Heart right ventricle (tissue), 16 donors: ENCODE data around the gene DOCK10. TPM values are rescaled to one million over a fixed set of nuclear protein-coding genes. Genes with fewer than 3 reads are reported as not detected.

Experiments
- ATAC-seq, 8 donors: fragments of 200-7000 bp; cut with Tn5 transposase; one replicate each; pipeline ENCODE4 v1.9.1; 2020; ENCODE audit warnings: mild to moderate bottlenecking in 8 of 8, moderate library complexity in 8 of 8, moderate number of reproducible peaks in 1 of 8
- DNase-seq, 2 donors: peaks; one replicate each; pipeline ENCODE4 v3.0.0-alpha.2; 2020
- H3K27ac ChIP-seq, 10 donors: fragments of 200-600 bp; sonication (generic) in 2 of 10; one replicate each; pipeline versions ENCODE4 v1.5.0 to v1.8.0; 2020 to 2022; ENCODE audit warnings: mild to moderate bottlenecking in 3 of 10
- H3K27me3 ChIP-seq, 7 donors: fragments of 200-600 bp; one replicate each; pipeline ENCODE4 v1.8.0; 2021 to 2022; ENCODE audit warnings: mild to moderate bottlenecking in 2 of 7
- H3K36me3 ChIP-seq, 9 donors: fragments of 200-600 bp; sonication (generic) in 1 of 9; one replicate each; pipeline versions ENCODE4 v1.5.0 to v1.8.0; 2020 to 2022; ENCODE audit warnings: mild to moderate bottlenecking in 2 of 9
- H3K4me1 ChIP-seq, 9 donors: fragments of 200-600 bp; sonication (generic) in 1 of 9; one replicate each; pipeline versions ENCODE4 v1.5.0 to v1.8.0; 2020 to 2022; ENCODE audit warnings: mild to moderate bottlenecking in 4 of 9
- H3K4me3 ChIP-seq, 10 donors: fragments of 200-600 bp; sonication (generic) in 2 of 10; one replicate each; pipeline versions ENCODE4 v1.5.0 to v1.8.0; 2020 to 2022; ENCODE audit warnings: mild to moderate bottlenecking in 7 of 10, moderate library complexity in 2 of 10
- H3K9me3 ChIP-seq, 11 donors: fragments of 200-600 bp in 10 of 11; sonication (generic) in 2 of 11; one replicate each; pipeline versions ENCODE4 v1.5.0 to v1.8.0; 2013 to 2022; ENCODE audit warnings: mild to moderate bottlenecking in 2 of 11, control low read depth in 1 of 11, moderate library complexity in 1 of 11
- CTCF ChIP-seq, 9 donors: fragments of 200-600 bp; sonication (generic) in 2 of 9; IDR thresholded peaks; one replicate each; pipeline versions ENCODE4 v1.5.0 to v1.8.0; 2021 to 2022; ENCODE audit warnings: antibody characterized with exemption in 9 of 9, mild to moderate bottlenecking in 5 of 9, moderate library complexity in 1 of 9
- WGBS, 2 donors: extraction: QIAGEN DNeasy Blood & Tissue Kit; methylation state at CpG; one replicate each; pipeline ENCODE4 v1.1.7; 2013; ENCODE audit warnings: inconsistent platforms in 1 of 2; 5-methylcytosine and 5-hydroxymethylcytosine counted together
- intact Hi-C, 10 donors: fragments of 100-400 bp; cut with DNase I; formaldehyde crosslinking; loops; one replicate each; pipeline versions ENCODE4 v1.11.1 to v1.14.2; 2022
- polyA plus RNA-seq, 2 donors: library from polyadenylated mRNA; stranded (reverse); fragments of 200-250 nt; gene quantifications; one replicate each; pipeline ENCODE4 v1.2.3, GENCODE V29; 2013
- total RNA-seq, 10 donors: library from RNA; stranded (reverse); fragmentation: NEBNext Ultra II Directional in 3 of 10; extraction: Animal tissue kit (Norgen Biotek cat#: 25700) in 3 of 10; gene quantifications; one replicate each; pipeline versions ENCODE4 v1.2.1 to v1.2.4, GENCODE V29; 2021 to 2023
- donor health status: Arrhythmogenic right ventricular cardiomyopathy.
- donor health status: ischemic (EF 13 %, LVEDD 7.1; RV severe dilation, severe dysfunction).
- donor health status: healthy with polysubstance abuse.
- donor health status: DM: no; HTN: yes; CAD: no.
- donor health status: DM: no; HTN: no; CAD: no.
- donor health status: ischemic (EF 25% LVEDD 6.9; RV normal size, moderate dysfunction).
- donor health status: ischemic (EF 25% LVEDD 5.7; RV mildly dilated, moderate dysfunction).
- donor health status: healthy.
- donor health status: DM: yes; HTN: yes; CAD: no.
- donor health status: Ischemic cardiomyopathy.
- donor health status: ischemic (EF 35%, LVEDD 5.7; RV mildly dilated, moderate dysfunction).
- donor health status: nonischemic (EF 11% LVEDD 7.7; RV severe dilation, severe dysfunction).
- donor health status: DM: yes; HTN: yes; CAD: no.
- donor health status: PGD.
- donor health status: ischemic (EF 29% LVEDD 5.4; RV normal size, mild dysfunction).
- donor health status: nonischemic (EF 23%, LVEDD 6.1; RV moderate dilation, normal function).

Gene DOCK10
- total and polyA plus RNA-seq, 12 donors, result 0.77 to 18.9 (median 1.4) TPM

GRCh38 chr2:224952936-224953657 lies 89.2 kb downstream of the DOCK10 start:
- DNase-seq (no peak), ATAC-seq (peak in 6 of 8 donors; percentile 29 to 70 (median 54))
- H3K9me3 ChIP-seq, result peaks cover 0 to 2% (median 0%) of the 10 kb centered on the region in 11 donors
- TF ChIP-seq CTCF (IDR thresholded peaks at IDR 0.05), result no peak
- peak overlapping the region in 1 of 10 donors; percentile 52 for H3K27ac ChIP-seq
- H3K27me3 ChIP-seq, result no peaks in the 10 kb centered on the region
- no peaks in the 10 kb centered on the region for H3K36me3 ChIP-seq
- no peak overlapping the region for H3K4me3 ChIP-seq
- 77 to 79% methylated on average over 6 of the region's 6 CpGs for whole genome bisulfite sequencing, 2 donors
- H3K4me1 ChIP-seq, result peaks cover 0 to 57% (median 0%) of the 10 kb centered on the region in 9 donors
- intact Hi-C loops, result no loop called here

GRCh38 chr2:224951723-224952481 lies 90.4 kb downstream of the DOCK10 start:
- WGBS, 2 donors, result 90 to 92% methylated on average over 7 of the region's 7 CpGs
- TF ChIP-seq CTCF (IDR thresholded peaks at IDR 0.05), result no peak
- intact Hi-C loops, result no loop called here

GRCh38 chr2:224948859-224949258 lies 93.4 kb downstream of the DOCK10 start:
- Histone ChIP-seq H3K27ac (peak overlapping the region in 1 of 10 donors; percentile 87), H3K4me1 (peaks cover 0 to 79% (median 0%) of the 10 kb centered on the region in 9 donors)
- ATAC-seq, result peak in 7 of 8 donors; percentile 36 to 66 (median 55)

More at GRCh38 chr2:224951723-224952481, 90.4 kb downstream of the DOCK10 start:
- Histone ChIP-seq H3K4me3 (no peak overlapping the region), H3K27me3 (no peaks in the 10 kb centered on the region), H3K9me3 (peaks cover 0 to 2% (median 0%) of the 10 kb centered on the region in 11 donors), H3K27ac (peak overlapping the region in 1 of 10 donors; percentile 10), H3K36me3 (no peaks in the 10 kb centered on the region), H3K4me1 (peaks cover 0 to 59% (median 0%) of the 10 kb centered on the region in 9 donors)
- DNase-seq, result no peak
- ATAC-seq, result no peak

More at GRCh38 chr2:224948859-224949258, 93.4 kb downstream of the DOCK10 start:
- no peak for DNase-seq
- no peaks in the 10 kb centered on the region for H3K27me3 ChIP-seq
- intact Hi-C loops, result no loop called here
- H3K4me3 ChIP-seq, result no peak overlapping the region
- TF ChIP-seq CTCF (IDR thresholded peaks at IDR 0.05), result no peak
- H3K36me3 ChIP-seq, result no peaks in the 10 kb centered on the region
- peaks cover 0 to 2% (median 0%) of the 10 kb centered on the region in 11 donors for H3K9me3 ChIP-seq
- WGBS, 2 donors, result 53 to 54% methylated on average over 4 of the region's 4 CpGs
